GM19452 (cell line): ENCODE measurements around the gene M1AP.

Source experiments
- ATAC-seq: cut with Tn5 transposase; IDR thresholded peaks from one replicate; pipeline ENCODE4 v1.9.1; 2021; ENCODE audit not compliant: unreplicated experiment

M1AP gene

GRCh38 chr2:74507926-74508520 is 140.1 kb downstream of the M1AP start:
- no peak for ATAC-seq
